Measurements from ENCODE around the gene GTF3C4.
A peak's percentile ranks its signal among the peaks of the same experiment; 100 is the strongest.

GTF3C4 gene

DNA sequence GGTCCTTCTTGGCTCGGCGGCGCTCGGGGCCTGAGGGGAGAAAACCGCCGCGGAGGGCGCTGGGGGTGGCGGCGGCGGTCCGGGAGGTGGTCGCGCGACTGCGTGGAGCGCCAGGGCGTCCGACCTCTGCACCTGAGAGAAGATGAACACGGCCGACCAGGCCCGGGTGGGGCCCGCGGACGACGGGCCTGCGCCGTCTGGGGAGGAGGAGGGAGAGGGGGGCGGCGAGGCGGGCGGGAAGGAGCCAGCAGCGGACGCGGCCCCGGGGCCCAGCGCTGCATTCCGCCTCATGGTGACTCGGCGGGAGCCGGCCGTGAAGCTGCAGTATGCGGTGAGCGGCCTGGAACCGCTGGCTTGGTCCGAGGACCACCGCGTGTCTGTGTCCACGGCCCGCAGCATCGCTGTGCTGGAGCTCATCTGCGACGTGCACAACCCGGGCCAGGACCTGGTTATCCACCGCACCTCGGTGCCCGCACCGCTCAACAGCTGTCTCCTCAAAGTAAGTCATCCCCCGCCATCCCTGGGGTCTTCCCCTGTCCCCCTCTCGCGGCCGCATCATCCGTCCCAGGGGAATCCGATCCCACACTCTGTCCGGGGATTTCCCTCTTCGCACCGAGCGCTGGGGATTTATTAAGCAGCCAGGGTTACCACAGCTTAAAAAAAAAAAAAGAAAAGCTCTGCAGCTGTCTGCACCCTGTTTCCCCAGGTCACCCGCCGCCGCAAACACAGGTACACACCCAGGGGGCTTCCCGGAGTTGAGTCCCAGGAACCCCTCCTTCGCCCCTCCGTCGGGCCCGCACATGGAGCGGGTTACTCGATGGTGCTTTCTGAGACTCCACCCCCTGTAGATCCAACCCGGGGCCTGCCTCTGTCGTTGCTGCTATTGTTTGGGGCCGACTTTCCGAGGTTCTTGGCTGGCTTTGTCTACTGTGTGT is at the start of gene GTF3C4:
GTF3C4 (plus strand) TSS at position 8 of the 935 bp plus-strand sequence; CDS start at position 143, 135 bp downstream.
- no peak for DNase-seq

DNA sequence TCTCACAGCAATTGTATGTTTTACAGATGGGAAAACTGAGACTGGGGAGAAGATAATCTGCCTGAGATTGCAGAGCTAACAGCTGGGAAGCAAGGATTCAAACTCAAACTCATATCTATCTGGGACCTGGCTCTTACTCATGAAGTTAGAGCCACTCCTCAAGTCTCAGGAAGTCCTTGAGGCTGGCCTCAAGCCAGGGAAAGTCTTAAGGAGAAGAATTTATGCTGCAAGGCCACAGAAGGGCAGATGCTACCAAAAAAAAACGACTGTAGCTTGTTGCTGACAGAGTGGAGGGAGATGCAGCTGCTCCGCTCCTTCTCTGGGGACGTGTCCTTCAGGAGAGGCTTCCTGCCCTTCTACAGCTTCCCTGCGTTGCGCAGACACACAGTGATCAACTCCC is 48.1 kb upstream of the GTF3C4 start:
- no peak for DNase-seq

GRCh38 chr9:132626285-132626684 is 44.0 kb upstream of the GTF3C4 start:
- DNase-seq: peak in 1 of 2 experiments; percentile 5

- no peak for DNase-seq
Observed at GRCh38 chr9:132627106-132627505, 43.2 kb upstream of the GTF3C4 start.

- no peak for DNase-seq
Observed at GRCh38 chr9:132627594-132627993, 42.7 kb upstream of the GTF3C4 start.

DNA sequence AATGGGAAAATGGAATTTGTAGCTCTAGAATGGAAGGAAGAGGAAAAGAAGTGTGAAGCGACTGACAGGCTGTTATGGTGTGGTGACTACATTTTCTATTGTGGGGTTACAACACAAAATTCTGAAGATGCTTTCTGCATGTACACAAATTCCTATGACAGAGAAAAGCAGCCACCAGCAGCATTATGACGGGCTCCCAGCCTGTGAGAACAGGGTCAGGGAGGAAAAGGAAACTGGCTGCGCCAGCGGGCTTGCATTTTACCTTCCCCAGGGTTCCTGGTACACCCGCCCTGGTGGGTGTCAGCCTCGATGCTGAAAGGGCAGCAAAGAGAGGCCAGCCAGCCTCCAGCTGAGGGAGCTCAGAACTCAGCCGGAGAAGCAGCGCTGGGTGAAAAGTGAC is 41.5 kb upstream of the GTF3C4 start:
- DNase-seq: no peak

GRCh38 chr9:132630116-132630515 is 40.1 kb upstream of the GTF3C4 start:
- no peak for DNase-seq

- DNase-seq: no peak
Observed at GRCh38 chr9:132630811-132631210, 39.5 kb upstream of the GTF3C4 start.

DNA sequence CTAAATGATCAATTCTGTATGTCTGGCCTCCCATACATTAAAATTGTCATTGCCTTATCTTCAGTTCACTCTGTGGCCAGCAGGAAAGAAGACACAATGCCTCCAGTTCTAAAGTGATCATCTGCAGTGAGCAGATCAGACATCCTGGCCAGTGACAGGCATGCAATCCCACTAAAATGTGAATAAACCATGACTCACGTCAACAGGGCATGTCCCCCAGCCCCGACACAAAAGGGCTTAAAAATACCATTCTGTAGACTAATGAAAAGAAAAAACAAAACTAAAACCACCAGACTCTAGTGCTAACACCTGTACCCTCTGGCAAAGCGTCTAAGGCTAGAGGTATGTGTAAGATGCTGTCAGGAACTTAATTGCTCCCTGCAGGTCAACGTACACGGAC is 39.0 kb upstream of the GTF3C4 start:
- DNase-seq: no peak

DNA sequence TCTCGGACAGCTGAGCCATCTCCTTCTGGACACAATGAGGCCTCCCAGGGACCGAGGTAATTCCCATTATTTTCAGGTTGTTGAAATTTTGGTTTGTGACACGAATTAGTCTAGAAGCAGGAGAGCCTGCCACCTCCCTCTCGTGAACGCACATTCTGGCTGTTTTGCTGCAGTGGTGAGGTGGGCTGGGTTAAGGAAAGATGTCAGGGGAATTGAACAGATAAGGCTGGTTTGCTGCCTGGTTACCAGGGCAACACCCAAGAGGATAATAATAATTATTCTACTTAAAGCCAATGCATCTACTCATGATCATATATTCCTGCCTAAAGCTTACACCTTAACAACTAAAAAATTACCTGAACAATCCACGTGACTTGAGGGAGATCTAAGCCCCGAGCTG is 38.6 kb upstream of the GTF3C4 start:
- DNase-seq: no peak

DNA sequence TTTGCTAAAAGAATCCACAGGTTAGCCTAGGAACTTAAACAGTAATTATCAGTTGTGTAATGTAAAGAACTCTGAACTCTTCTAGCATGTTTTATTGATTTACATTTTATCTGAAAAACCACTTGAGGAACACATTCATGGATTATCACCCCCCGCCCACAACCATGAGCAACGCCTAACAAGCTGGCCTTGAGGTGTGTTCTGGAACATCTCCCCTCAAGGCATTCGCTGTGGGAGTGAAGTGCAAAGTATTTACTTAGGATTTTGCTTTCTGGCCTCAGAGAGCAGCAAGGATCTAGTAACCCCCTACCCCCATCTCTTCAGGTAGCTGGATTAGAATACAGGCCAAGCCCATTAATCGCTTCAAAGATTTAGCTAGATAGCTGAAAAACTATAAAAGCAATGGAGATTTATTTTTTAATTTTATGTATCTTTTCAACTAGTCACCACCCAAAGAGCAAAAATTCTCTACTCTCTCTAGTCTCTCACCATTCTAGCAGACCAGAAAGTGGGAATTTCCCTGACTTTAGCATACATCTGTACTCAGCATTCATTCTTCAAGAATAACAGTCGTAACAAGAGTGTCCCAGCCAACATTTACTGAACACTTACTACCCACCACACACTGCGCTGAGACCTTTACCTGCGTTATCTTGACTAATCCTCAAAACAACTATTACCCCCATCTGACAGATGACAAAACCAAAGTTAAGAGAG is 37.7 kb upstream of the GTF3C4 start:
- no peak for DNase-seq

DNA sequence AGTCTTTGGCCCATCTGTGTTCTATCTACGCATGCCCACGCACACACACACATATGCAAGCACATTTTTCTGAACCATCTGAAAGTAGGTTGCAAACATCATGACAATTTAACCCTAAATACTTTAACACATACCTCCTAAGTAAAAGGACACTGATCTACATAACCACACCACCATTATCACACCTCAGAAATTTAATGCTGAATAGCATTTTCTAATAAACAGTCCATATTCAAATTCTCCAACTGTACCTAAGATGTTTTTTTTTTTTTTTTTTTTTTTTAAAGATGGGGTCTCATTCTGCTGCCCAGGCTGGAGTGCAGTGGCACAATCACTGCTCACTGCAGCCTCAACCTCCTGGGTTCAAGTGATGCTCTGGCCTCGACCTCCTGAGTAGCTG is 35.9 kb upstream of the GTF3C4 start:
- DNase-seq: no peak

DNA sequence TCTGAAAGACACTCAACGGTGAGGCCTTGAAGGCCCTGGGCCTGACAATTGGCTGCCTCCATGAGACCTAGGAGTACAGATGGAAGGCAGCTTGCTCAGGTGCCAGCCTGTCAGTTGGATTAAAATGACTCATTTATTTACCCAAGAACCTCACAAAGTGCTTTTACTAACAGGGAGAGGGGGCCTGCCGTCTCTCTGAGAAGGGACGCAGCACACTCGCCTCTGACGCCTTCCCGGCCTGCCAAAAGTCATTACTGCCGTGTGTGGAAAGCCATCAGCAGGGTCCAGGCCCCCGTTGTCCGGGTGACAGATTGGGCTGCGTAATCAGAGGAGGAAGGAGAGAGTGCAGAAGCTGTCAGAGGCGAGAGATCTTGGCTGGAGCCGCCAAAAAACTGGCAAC is 32.9 kb upstream of the GTF3C4 start:
- peak; percentile 73 to 86 for DNase-seq

GRCh38 chr9:132637801-132638200 is 32.5 kb upstream of the GTF3C4 start:
- DNase-seq: no peak

DNA sequence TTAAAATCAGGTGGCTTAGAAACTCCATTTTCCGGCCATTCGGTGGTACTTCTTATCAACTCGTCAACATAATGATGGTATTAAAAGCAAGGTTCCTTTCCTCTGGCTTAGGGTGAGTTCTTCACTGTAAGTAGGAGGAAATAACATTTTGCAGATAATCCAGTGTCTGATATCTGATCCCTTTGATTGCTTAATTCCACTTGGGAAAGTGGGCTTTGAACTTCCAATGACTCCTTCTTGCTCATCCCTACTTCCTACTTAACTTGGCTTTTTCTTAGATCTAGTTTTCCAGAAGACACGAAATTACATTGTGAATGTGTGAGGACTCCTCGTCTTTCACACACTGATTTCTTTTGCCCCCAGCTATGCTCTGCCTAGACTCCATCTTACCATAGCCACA is 32.0 kb upstream of the GTF3C4 start:
- DNase-seq: no peak

DNA sequence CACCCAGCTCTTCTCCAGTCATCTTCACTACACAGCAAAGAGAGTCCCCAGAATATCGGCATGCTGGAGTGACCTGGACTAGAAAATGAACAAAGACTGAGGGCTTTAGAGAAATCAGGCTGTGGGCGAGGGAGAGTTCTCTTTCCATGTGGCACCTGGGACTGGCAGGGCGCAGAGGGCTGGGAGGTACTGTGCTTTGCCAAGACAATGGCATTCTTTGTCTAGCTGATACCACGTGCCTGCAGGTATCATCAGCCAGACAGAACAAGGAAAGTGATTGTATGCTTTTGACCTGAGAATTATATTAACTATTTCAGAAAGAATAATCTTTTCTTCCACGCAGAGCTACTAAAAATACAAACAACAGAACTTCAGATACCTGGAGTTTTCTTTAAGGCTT is 30.9 kb upstream of the GTF3C4 start:
- no peak for DNase-seq

- DNase-seq: no peak
Observed at GRCh38 chr9:132641216-132641615, 29.0 kb upstream of the GTF3C4 start.

GRCh38 chr9:132644251-132644650 is 26.0 kb upstream of the GTF3C4 start:
- DNase-seq: no peak

- no peak for DNase-seq
Observed at GRCh38 chr9:132645306-132645705, 25.0 kb upstream of the GTF3C4 start.

DNA sequence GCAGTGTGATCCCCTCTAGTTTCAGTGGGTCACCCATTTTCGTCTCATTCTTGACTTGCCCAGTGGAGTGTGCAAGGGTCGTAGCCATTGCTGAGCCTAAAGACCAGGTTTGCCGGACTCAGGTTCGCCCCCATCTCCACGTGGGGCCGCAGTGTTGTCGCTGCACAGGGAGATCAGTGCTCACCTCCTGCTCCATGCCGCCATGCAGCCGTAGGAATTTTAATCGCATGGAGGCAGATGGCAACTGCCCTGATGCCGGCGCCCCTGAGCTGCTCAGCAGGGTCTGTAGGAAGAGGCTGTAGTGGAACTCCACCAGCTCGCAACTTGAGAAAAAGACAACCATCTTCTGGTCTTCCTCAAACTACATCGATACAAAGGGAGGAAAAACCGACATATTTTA is 24.6 kb upstream of the GTF3C4 start:
- no peak for DNase-seq

DNA sequence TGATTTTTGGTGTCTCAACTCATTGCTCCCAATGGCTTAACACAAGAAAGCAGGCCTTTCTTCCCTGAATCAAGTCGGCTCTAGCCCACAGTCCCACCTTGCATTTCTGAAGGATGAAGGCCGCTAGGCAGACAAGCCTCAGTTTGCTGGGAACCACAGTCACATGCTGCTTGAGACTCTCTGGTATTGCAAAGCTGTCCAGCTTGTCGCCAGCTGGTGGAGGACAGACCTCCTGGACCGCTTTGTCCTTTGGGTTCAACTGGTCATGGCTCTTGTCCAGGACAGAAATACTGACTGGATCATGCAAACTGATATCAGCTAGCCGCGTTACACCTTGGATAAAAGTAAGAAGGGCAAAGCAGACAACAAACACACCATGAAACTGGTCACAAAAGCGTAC is 23.5 kb upstream of the GTF3C4 start:
- DNase-seq: no peak

- no peak for DNase-seq
Observed at GRCh38 chr9:132647355-132647754, 22.9 kb upstream of the GTF3C4 start.

- DNase-seq: no peak
Observed at GRCh38 chr9:132647806-132648205, 22.5 kb upstream of the GTF3C4 start.

DNA sequence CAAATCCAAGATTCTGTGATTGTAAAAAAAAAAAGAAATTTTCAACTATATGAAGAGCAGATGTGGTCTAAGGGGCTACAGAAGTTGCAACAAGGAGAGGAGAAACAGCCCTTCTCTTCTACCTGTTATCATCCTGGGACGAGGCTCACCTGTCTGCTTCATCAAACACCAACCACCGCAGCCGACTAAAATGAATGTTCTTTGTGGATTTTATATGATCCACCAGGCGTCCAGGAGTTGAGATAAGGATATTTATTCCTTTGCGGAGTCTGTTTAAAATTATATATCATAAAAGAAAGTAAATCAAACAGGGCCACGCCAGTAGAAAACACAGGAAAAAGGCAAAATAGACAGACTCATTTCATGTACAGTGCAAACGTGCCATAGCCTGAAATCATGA is 22.0 kb upstream of the GTF3C4 start:
- DNase-seq: no peak

All from NCI-H446 (cell line).